GM12878 (cell line): ENCODE results near the gene LONRF3. TPM values are rescaled to one million over a fixed set of nuclear protein-coding genes. Genes with fewer than 3 reads are reported as not detected.

Experiments
- ATAC-seq: fragments of 200-7000 bp; cut with Tn5 transposase; 3 replicates; pipeline ENCODE4 v1.9.1; 2020; ENCODE audit warnings: mild to moderate bottlenecking, moderate library complexity
- BruUV-seq: library from RNA; stranded (reverse); fragments of 400-500 nt; replicated peaks from 2 replicates; lab custom pipeline; 2021; lab: Mats Ljungman, UMichigan
- CTCF ChIA-PET: fragments of 300-600 bp; sonication (Branson Sonifier 250); formaldehyde crosslinking; extraction: SDS; loops from one replicate; lab custom pipeline; 2021; ENCODE audit warnings: inconsistent platforms; lab: Yijun Ruan, JAX
- POLR2A ChIA-PET: fragments of 350-600 bp; formaldehyde crosslinking; extraction: SDS; loops from one replicate; lab custom pipeline; 2021; ENCODE audit warnings: inconsistent platforms; lab: Charles Lee
- RAD21 ChIA-PET: fragments of 300-600 bp; sonication (Branson Sonifier 250); formaldehyde crosslinking; loops from one replicate; lab custom pipeline; 2023; ENCODE audit warnings: antibody characterized with exemption; ENCODE audit not compliant: unreplicated experiment; lab: Charles Lee
- SMC1A ChIA-PET: fragments of 300-600 bp; sonication (Branson Sonifier 250); formaldehyde crosslinking; loops from one replicate; lab custom pipeline; 2023; ENCODE audit not compliant: unreplicated experiment, uncharacterized antibody; lab: Charles Lee
- DNase-seq: peaks from one replicate; pipeline ENCODE4 v3.0.0-alpha.2; 2011; ENCODE audit warnings: low read depth, low spot score
- FAIRE-seq: peaks from 3 replicates; lab custom pipeline; 2011; peaks lifted over from hg19 to GRCh38; lab: Jason Lieb, UNC
- H2AFZ ChIP-seq: 2 replicates; pipeline ENCODE4 v1.6.0; 2011; ENCODE audit warnings: low read depth, low read length, control low read depth; ENCODE audit not compliant: control insufficient read depth
- H3K27ac ChIP-seq: 2 replicates; pipeline ENCODE4 v1.5.1; 2011; ENCODE audit warnings: control low read depth; ENCODE audit not compliant: control insufficient read depth, insufficient read depth
- H3K27me3 ChIP-seq, 2 experiments: replicated peaks in 1 of 2; 2 replicates each; pipeline versions ENCODE4 v1.6.0 to v1.6.1; 2011; ENCODE audit warnings: low read length in 1 of 2; ENCODE audit not compliant: control insufficient read depth in 2 of 2, insufficient read depth in 2 of 2
- H3K36me3 ChIP-seq, 2 experiments: 2 replicates each; pipeline ENCODE4 v1.5.1; 2011; ENCODE audit warnings: low read length in 1 of 2; ENCODE audit not compliant: control insufficient read depth in 2 of 2, insufficient read depth in 2 of 2
- H3K4me1 ChIP-seq: 2 replicates; pipeline ENCODE4 v1.6.1; 2011; ENCODE audit warnings: mild to moderate bottlenecking, low read length, moderate library complexity, mixed read lengths; ENCODE audit not compliant: control insufficient read depth, insufficient read depth
- H3K4me2 ChIP-seq: 2 replicates; pipeline ENCODE4 v1.6.0; 2011; ENCODE audit warnings: control low read depth; ENCODE audit not compliant: control insufficient read depth, insufficient read depth
- H3K4me3 ChIP-seq: fragments of 200-600 bp; sonication (generic); 2 replicates; pipeline ENCODE4 v1.5.1; 2016
- H3K79me2 ChIP-seq: 2 replicates; pipeline ENCODE4 v1.6.0; 2011; ENCODE audit warnings: low read length; ENCODE audit not compliant: control insufficient read depth, insufficient read depth
- H3K9ac ChIP-seq: 2 replicates; pipeline ENCODE4 v1.8.0; 2011; ENCODE audit warnings: low read length, control low read depth, mixed read lengths; ENCODE audit not compliant: control insufficient read depth, insufficient read depth
- H3K9me3 ChIP-seq: replicated peaks from 3 replicates; pipeline ENCODE4 v1.5.1; 2011; ENCODE audit warnings: mild to moderate bottlenecking, low read length; ENCODE audit not compliant: control insufficient read depth, insufficient read depth
- H4K20me1 ChIP-seq: 2 replicates; pipeline ENCODE4 v1.6.0; 2011; ENCODE audit not compliant: control insufficient read depth, insufficient read depth
- BACH1 ChIP-seq: fragments of 450-650 bp; IDR thresholded peaks from 2 replicates; pipeline ENCODE4 v1.6.1; 2017; ENCODE audit warnings: mild to moderate bottlenecking, borderline replicate concordance
- BRCA1 ChIP-seq: IDR thresholded peaks from 2 replicates; pipeline ENCODE4 v1.6.1; 2011; ENCODE audit warnings: low read depth, low read length, improper control_type of control experiment
- CBFB ChIP-seq: IDR thresholded peaks from 2 replicates; pipeline ENCODE4 v1.6.1; 2016; ENCODE audit warnings: antibody characterized with exemption, low read depth
- CBX3 ChIP-seq: fragments of 200-600 bp; sonication (generic); IDR thresholded peaks from 2 replicates; pipeline ENCODE4 v1.6.1; 2016; ENCODE audit warnings: low read depth, borderline replicate concordance
- CBX5 ChIP-seq: sonication (generic); IDR thresholded peaks from 2 replicates; pipeline ENCODE4 v1.6.1; 2016; ENCODE audit warnings: low read depth, moderate library complexity, mild to moderate bottlenecking, inconsistent platforms
- ETV6 ChIP-seq, 2 experiments: fragments of 450-650 bp in 1 of 2; IDR thresholded peaks in 1 of 2; conservative IDR thresholded peaks in 1 of 2; 2 replicates each; pipeline ENCODE4 v1.6.1; 2014; ENCODE audit warnings: antibody characterized with exemption in 1 of 2, borderline replicate concordance in 1 of 2, low read depth in 1 of 2, mild to moderate bottlenecking in 1 of 2, moderate library complexity in 1 of 2
- EZH2 ChIP-seq: IDR thresholded peaks from 2 replicates; pipeline ENCODE4 v1.6.1; 2012; ENCODE audit warnings: low read depth, mild to moderate bottlenecking, control low read depth, inconsistent platforms, low read length, borderline replicate concordance; ENCODE audit not compliant: control insufficient read depth
- GATAD2B ChIP-seq: fragments of 450-650 bp; conservative IDR thresholded peaks from 2 replicates; pipeline ENCODE4 v1.6.1; 2017; ENCODE audit warnings: low read depth, mild to moderate bottlenecking, moderate library complexity
- IRF4 ChIP-seq: IDR thresholded peaks from 2 replicates; pipeline ENCODE4 v1.6.1; 2011; ENCODE audit warnings: low read depth, low read length
- MTA2 ChIP-seq: fragments of 450-650 bp; IDR thresholded peaks from 2 replicates; pipeline ENCODE4 v1.6.1; 2016; ENCODE audit warnings: low read depth, mild to moderate bottlenecking, moderate library complexity
- NR2C2 ChIP-seq: IDR thresholded peaks from 2 replicates; pipeline ENCODE4 v1.6.1; 2011; ENCODE audit warnings: borderline replicate concordance, low read depth; ENCODE audit not compliant: control insufficient read depth, insufficient read length
- PML ChIP-seq: IDR thresholded peaks from 2 replicates; pipeline ENCODE4 v1.6.1; 2012; ENCODE audit warnings: low read length, inconsistent platforms
- POLR2AphosphoS2 ChIP-seq: IDR thresholded peaks from 2 replicates; pipeline ENCODE4 v1.6.1; 2011; ENCODE audit warnings: low read depth, mild to moderate bottlenecking, low read length, improper control_type of control experiment, moderate library complexity
- RAD51 ChIP-seq: fragments of 450-650 bp; IDR thresholded peaks from 2 replicates; pipeline ENCODE4 v1.6.1; 2016; ENCODE audit warnings: moderate library complexity, mild to moderate bottlenecking, inconsistent platforms
- RBBP5 ChIP-seq: fragments of 200-600 bp; sonication (generic); conservative IDR thresholded peaks from 2 replicates; pipeline ENCODE4 v1.6.1; 2016
- RELA ChIP-seq: fragments of 450-650 bp; IDR thresholded peaks from 2 replicates; pipeline ENCODE4 v1.8.0; 2014; ENCODE audit warnings: borderline replicate concordance; ENCODE audit not compliant: partially characterized antibody
- SMARCA5 ChIP-seq: fragments of 450-650 bp; IDR thresholded peaks from 2 replicates; pipeline ENCODE4 v1.6.1; 2017; ENCODE audit warnings: mild to moderate bottlenecking
- ZNF687 ChIP-seq: fragments of 450-650 bp; IDR thresholded peaks from 2 replicates; pipeline ENCODE4 v1.6.1; 2017; ENCODE audit warnings: mild to moderate bottlenecking, moderate library complexity
- WGBS: methylation state at CpG from one replicate; pipeline ENCODE4 v1.1.6; 2016; ENCODE audit warnings: low lambda C conversion rate; ENCODE audit not compliant: insufficient replicate concordance, insufficient coverage; ENCODE audit errors: missing lambda C conversion rate; 5-methylcytosine and 5-hydroxymethylcytosine counted together
- in situ Hi-C: fragments of 300-500 bp; cut with MboI; formaldehyde crosslinking; loops from 9 replicates; pipeline ENCODE4 v1.14.3; 2018; ENCODE audit warnings: mixed read lengths
- intact Hi-C: fragments of 100-400 bp; cut with micrococcal nuclease; formaldehyde crosslinking; loops from one replicate; pipeline ENCODE4 v1.14.2; 2022; ENCODE audit not compliant: unreplicated experiment
- polyA plus RNA-seq, 11 experiments: library from polyadenylated mRNA; depleted of rRNA in 4 of 11; unstranded in 6 of 11; stranded (reverse) in 5 of 11; fragments of >200 nt; fragmentation: Nextera tagmentation in 4 of 11; fragmentation: Illumina TruSeq in 1 of 11; extraction: Ambion mirVana in 4 of 11; extraction: Trizol in 1 of 11; gene quantifications; 1 replicate in 1 of 11; 2 replicates in 10 of 11; pipeline versions ENCODE4 v1.2.1 to v1.2.3, GENCODE V29; 2011 to 2016; ENCODE audit warnings: inconsistent platforms in 2 of 11, missing spikeins in 2 of 11, low read depth in 1 of 11
- total RNA-seq, 4 experiments: library from RNA; depleted of rRNA in 3 of 4; stranded (reverse); fragments of >200 nt in 3 of 4; fragmentation: Illumina TruSeq in 1 of 4; extraction: Trizol in 1 of 4; gene quantifications; 2 replicates each; pipeline versions ENCODE4 v1.2.1 to v1.2.3, GENCODE V29; 2013 to 2021

The LONRF3 gene
- total and polyA plus RNA-seq, 10 of the 15 experiments (the other 5 are each of a cell fraction or from before 2014, with no cell fraction given), result 0.05 to 0.23 (median 0.09) TPM; not detected in 3

GRCh38 chrX:118964252-118964651 is 10.2 kb upstream of the LONRF3 start:
- H3K9ac ChIP-seq, result no peak overlapping the region
- no peak overlapping the region for H3K4me3 ChIP-seq
- RAD21 ChIA-PET, result no interaction called here
- intact Hi-C loops (no loop called here), in situ Hi-C loops (no loop called here)
- no peak for TF ChIP-seq PML
- no peak for TF ChIP-seq SMARCA5
- no peak for TF ChIP-seq BRCA1
- TF ChIP-seq RELA, result no peak
- TF ChIP-seq EZH2, result no peak
- TF ChIP-seq RAD51, result no peak
- no peak for TF ChIP-seq CBX5
- TF ChIP-seq GATAD2B, result no peak
- no peak for TF ChIP-seq CBX3
- no peak for TF ChIP-seq CBFB
- no peak for TF ChIP-seq MTA2
- TF ChIP-seq ETV6 (conservative IDR thresholded peaks at IDR 0.05 in 1 of 2, IDR thresholded peaks at IDR 0.05 in 1 of 2; ENCODE audit: borderline replicate concordance in 1 of 2, low read depth in 1 of 2), result no peak
- TF ChIP-seq POLR2AphosphoS2, result no peak
- TF ChIP-seq ZNF687, result no peak
- TF ChIP-seq IRF4, result no peak
- TF ChIP-seq NR2C2, result no peak
- no peak for TF ChIP-seq RBBP5
- no peak for TF ChIP-seq BACH1
- H3K79me2 ChIP-seq, result no peaks in the 10 kb centered on the region
- no peak for ATAC-seq
- no peak overlapping the region for H3K4me2 ChIP-seq
- SMC1A ChIA-PET, result no interaction called here
- H3K27me3 ChIP-seq, result no peaks in the 10 kb centered on the region; a peak in 1 of 4 replicates
- WGBS, result 45% methylated on average over 2 of the region's 2 CpGs
- POLR2A ChIA-PET, result no interaction called here
- no peaks in the 10 kb centered on the region for H3K36me3 ChIP-seq
- H3K9me3 ChIP-seq, result no peaks in the 10 kb centered on the region
- H4K20me1 ChIP-seq, result no peaks in the 10 kb centered on the region
- no peak overlapping the region for H3K27ac ChIP-seq
- no peak for FAIRE-seq
- CTCF ChIA-PET, result no interaction called here
- DNase-seq, result no peak
- no peak overlapping the region for H2AFZ ChIP-seq
- no TSS peak for BruUV-seq
- H3K4me1 ChIP-seq, result no peaks in the 10 kb centered on the region
